Central memory CD4-positive, alpha-beta T cell (primary cell): ENCODE data around the gene TNFAIP8.

Experiments used
- DNase-seq: peaks from one replicate; pipeline ENCODE4 v3.0.0; 2022
- total RNA-seq, 3 experiments: gene quantifications; one replicate each; lab custom pipeline; 2026; lab: John Stamatoyannopoulos, UW

Gene TNFAIP8
- 236 to 828 (median 365) reads per million in 3 experiments for total RNA-seq

DNA sequence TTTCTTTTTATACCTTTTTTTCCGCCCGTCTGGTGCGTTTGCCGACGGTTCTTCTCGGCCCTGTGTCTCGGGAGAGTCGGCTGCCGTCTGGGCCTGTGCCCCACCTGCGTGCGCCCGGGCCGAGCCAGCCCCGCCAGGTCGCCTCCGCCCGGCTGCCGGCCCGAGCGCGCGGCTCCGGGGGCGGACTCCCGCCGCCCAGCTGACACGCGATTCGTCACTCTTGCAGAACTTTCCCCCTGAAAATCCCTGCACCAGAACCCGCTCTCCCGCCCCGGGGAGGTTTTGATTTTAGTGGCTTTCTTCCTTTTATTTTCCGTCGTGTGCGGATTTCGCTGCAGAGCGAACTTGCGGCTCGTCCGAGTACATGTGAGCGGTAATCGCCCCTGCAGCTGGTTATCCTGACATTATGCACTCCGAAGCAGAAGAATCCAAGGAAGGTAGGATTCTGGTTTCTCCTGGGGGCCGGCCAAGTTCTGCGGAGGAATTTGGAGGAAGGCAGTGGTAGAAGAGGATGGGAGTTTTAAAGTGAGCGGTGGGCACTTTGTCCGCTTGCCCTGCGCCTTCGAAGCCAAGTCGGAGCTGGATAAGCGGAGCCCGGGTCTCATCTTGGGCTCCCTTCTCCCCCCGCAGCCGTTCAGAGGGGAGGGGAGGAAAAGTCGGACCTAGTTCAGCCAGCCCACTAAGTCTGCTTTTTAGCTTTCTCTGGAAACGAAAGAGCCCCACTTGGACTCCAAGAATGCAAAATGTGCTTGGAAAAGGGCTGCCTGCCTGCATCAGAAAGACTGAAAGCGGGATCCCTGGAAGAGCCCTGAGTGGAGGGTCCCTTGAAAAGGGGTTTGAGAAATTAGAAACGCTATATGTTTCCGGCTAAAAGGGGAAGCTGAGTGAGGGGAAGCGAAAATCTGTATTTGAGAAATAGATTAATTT, at the start of gene TNFAIP8:
TNFAIP8 (plus strand) TSS at position 335 of the 927 bp plus-strand sequence; CDS start at position 407, 72 bp downstream.
- no peak for DNase-seq

DNA sequence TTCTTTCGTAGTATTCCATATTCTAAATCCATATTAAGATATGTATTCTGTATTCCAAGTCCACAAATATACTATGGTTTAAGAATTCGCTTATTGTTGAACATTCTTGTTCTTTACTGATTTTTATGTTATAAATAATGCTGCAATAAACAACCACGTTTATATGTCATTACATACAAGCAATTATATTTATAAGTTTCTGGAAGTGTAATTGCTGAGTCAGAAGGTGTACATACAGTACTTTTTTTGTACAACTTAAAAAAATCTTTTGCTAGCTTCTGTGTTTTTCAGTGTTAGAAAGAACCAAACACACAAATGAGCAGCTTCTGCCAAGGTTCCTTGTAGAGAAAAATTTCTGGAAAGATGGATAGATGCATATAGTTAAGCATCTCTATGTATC, 48.6 kb upstream of the TNFAIP8 start:
- DNase-seq: no peak

DNA sequence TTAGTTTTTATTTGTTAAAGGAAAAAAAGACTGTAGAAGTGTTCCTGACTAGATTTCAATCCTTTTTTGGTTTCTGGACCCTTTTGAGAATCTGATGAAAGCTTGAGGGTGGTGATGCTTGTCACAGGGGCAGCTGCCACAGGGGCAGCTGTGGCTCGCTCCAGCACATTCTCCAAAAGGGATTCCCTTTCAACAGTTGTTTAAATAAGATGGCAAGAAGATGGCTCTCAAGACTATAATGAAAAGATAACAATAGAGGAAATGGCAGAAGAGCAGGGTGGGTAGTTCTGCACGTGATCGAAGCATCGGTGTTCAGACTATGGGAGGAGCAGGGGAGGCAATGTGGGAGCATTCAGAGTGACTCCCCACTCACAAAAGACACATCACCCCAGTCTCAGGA, 46.5 kb upstream of the TNFAIP8 start:
- DNase-seq: no peak

DNA sequence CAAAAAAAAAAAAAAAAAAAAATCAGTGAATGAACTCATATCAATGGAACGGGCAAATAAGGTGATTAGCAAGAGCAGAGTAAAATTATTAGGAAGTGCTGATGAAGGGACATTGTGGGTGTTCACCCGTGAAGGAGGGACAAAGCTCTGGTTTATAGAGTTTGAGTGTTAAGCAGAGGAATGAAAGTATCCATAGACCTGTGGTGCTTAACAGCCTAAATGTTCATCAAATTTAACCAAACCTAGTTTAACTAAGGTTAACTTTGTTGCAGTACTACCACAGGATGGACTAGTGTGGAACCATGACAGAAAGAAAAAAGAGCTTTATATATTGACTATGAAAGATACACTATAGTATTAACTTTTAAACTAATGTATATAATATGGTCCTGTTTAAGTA, 44.1 kb upstream of the TNFAIP8 start:
- no peak for DNase-seq

DNA sequence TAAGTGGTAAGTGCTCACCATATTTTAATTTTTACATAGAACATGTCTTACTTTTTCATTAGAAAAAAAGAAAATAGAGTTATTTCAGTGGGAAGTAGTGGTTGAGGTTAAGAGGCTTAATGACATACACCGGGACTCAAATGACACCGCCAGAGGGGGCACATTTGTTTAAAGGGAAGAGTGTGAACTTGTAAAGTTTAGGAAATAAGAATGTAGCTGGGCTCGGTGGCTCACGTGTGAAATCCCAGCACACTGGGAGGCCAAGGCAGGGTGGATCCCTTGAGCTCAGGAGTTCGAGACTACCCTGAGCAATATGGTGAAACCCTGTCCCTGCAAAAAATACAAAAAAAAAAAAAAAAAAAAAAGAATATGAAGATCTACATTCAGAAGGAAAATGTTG, 43.4 kb upstream of the TNFAIP8 start:
- DNase-seq: no peak

DNA sequence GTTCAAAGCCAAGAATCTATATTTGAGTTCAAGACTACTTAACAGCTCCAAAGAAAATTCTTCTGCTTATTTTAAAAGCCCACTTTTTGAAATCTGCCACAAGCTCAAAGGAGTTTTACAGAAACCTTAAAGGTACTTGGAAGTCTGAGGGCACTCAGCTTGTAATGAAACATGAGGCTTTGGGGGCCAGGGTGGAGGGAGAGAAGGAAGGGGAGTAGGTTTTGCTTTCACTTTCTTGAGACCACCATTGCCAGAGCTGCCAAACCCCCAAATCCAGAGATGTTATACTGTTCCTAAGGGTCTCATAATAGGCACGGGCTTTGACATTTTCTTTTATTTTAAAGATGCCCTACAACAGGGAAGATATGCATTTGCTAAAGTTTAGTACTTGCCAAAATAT, 42.6 kb upstream of the TNFAIP8 start:
- no peak for DNase-seq

DNA sequence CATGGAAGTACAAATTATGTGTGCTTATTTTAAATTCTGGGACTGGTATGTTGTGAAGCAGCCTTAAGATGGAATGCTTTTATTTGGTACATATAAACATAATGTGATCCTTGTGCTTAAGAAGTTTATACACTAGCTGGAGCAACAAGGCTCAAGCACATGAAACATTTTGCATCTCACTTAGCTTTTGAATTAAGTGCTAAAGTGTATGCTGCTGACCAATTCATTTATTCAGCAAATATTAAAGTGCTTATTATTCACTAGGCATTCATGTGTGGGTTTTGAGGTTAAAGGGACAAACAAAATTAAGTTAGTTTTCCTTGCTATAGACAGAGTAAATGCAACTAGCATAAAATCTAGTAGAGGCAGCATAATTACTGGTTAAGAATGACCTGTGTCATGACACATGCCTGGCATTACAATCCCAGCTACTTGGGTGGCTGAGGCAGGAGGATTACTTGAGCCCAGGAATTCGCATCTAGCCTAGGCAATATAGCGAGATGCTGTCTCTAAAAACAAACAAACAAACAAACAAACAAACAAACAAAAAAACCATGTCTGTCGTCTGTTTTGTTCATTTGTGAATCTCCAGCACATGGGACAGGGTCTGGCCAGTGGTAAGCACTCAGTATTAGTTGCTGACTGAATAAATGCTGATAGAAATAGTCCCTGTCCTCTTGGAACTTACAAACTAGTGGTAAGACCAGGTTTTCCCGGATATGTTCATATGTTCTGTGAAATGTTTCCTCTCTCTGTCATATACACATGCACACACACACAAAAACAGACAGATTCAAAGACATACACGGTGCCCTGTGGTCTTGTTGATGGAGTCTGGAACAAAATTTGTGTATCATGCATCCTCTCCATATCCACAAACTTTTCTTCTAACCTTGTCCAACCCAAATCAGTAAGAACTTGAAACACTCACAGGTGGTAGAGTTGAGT, 41.9 kb upstream of the TNFAIP8 start:
- DNase-seq: no peak

DNA sequence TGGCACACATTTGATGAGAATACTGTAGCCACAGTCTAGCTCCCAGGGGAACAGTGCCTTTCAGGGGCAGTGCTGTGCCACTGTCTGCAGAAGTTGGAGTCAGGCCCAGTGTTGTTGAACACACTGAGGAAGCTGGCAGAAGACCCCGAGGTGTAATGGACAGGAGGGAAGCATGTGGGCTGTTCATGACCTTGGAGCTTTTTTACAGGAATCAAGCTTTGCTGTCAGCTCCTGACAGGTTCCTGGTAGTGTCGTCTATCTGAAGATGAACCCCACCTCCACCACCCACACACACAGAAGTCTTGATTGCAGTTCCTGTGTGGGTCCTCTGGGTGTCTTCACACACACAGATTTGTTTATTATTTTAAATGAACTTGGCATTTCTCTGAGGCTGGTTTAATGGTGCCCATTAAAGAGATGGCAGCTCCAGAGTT, 40.3 kb upstream of the TNFAIP8 start:
- peak; percentile 68 for DNase-seq

DNA sequence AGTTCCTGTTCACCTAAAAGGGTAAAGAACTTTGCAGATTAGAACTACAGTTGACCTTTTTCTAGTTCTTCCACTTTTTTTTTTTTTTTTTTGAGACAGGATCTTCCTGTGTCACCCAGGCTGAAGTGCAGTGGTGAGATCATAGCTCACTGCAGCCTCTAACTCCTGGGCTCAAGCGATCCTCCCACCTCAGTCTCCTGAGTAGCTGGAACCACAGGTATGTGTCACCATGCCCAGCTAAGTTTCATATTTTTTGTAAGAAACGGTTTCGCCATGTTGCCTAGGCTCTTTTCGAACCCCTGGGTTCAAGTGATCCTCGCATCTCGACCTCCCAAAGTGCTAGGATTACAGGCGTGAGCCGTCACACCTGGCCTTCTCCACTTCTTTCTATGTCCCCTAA, 39.7 kb upstream of the TNFAIP8 start:
- no peak for DNase-seq

DNA sequence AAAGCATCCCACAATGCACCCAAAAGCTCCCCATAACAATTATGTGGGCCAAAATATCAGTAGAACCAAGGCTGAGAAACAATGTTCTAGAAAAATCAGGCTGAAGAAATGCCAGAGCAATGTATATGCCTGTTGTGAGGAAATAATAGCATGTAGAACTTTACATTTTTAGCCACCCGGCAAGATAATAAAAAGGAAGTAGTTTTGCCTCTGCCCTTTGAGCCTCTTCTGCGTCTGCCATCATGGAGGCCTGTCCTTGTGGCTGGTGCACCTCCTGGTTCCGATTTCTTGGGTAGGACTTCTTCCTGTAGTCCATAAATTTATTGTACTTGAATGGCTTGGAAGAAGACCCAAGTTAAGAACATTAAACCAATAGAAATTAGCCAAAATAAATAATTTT, 38.9 kb upstream of the TNFAIP8 start:
- no peak for DNase-seq

DNA sequence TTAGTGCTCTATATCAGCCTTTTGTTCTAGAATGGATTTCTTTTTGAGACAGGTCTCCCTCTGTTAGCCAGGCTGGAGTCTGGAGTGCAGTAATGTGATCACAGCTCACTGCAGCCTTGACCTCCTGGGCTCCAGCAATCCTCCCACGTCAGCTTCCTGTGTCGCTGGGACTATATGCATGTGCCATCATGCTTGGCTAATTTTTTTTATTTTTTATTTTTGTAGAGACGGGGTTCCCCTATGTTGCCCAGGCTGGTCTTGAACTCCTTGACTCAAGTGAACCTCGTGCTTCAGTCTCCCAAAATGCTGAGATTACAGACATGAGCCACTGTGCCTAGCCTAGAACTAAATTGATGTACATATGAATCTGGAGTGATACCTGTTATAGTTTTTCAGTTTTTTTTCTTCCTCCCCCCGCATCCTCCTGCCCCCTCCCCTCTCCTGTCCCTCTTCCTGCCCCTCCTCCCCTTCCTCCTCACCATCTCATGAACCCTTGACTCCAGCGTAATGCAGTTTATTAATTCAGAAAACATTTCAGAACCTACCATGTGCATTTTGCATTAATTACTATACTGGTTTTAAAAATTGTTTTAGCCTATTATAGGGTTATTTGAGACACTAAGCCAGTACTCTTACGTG, 37.4 kb upstream of the TNFAIP8 start:
- no peak for DNase-seq

DNA sequence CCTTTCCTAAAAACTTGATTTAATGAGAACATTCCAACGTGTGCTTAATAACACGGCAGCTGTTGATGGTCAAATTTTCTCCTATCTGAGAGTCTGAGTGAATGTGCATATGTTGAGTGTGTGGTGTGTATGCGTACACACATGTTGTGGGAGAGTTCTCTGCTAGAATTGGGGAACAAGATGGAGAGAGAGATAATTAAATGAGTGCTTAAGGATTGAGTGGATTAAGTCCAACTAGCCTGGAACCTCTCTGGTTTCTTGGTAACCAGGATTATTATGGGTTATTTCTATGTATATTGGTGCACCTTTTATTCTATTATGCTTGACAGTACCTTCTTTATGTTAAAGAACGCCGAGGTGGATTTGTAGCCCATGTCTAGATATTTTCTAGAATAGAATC, 36.4 kb upstream of the TNFAIP8 start:
- no peak for DNase-seq

DNA sequence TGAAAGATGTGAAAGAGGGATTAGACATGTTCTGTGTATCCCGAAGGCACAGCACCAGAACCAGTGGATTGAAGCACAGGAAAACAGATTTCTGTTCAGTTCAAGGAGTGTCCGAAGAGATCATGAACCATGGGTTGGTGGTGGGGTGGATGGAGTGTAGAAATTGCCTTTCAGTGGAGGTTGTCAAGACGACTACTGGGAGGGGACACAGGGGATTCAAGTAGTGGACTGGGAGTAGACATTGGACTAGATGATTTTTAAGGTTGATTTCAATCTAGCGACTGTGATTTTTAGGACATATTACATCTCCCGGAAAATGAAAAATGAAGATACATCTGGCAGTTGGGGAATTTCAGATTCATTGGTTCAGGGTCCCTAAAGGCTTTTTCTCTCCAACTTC, 35.9 kb upstream of the TNFAIP8 start:
- no peak for DNase-seq

DNA sequence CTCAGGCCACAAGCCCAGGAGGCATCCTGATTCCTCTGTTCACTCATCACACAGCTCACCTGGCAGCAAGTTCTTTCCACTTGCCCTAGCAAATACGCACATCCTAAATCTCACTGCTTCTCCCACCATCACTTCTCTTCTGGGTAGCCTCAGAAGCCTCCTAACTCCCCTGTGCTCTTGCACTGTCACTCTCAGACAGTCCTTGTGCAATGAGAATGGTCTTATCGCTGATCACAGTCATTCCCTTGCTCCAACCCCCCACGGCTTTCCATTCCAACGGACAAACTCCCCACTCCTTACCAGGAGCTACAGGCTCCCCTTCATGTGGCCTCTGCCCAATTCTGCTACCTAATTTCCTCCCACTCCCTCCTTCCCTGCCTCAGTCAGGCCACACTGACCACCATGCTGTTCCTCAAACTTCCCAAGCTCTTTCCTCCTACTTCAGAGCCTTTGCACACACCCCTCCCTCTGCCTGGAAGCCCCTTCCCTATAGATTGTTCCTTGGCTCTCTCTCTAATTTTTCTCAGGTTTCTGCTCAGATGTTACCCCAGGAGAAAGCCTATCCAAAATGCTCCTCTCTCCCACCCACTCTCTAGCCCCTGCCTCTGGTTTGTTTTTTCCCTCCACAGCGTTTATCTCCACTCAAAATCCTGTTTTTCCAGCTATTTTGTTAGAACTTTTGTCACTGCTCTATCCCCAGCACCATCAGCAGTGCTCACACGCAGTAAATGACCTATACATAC, 34.1 kb upstream of the TNFAIP8 start:
- no peak for DNase-seq

DNA sequence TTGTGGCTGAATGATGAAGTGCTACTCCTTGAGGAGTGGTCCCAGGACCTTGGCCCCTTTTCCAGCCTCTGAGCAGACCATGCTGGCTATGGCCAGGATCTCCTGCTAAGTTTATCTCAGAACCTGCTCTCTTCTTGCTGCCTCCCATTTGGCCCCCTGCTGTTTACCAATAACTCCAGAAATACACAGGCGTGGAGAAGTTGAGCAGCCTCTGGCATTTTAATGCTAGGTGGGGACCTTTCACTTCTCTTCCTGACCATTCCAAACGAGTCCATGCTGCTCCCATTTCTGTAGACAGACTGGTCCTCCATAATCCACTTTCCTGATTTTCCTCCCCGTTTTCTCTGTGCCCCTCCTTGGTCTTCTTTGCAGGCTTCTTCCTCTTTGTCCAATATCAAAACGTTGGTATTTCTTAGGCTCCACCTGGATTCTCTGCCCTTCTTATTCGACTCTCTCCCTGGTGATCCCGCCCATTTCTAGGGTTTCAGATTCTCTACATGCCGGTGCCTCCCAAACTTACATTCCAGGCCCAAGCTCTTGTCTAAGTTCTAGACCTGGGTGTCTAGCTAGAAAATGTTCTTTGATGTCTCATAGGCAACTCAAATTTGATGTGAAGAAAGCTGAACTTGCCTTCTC, 33.4 kb upstream of the TNFAIP8 start:
- DNase-seq: no peak

DNA sequence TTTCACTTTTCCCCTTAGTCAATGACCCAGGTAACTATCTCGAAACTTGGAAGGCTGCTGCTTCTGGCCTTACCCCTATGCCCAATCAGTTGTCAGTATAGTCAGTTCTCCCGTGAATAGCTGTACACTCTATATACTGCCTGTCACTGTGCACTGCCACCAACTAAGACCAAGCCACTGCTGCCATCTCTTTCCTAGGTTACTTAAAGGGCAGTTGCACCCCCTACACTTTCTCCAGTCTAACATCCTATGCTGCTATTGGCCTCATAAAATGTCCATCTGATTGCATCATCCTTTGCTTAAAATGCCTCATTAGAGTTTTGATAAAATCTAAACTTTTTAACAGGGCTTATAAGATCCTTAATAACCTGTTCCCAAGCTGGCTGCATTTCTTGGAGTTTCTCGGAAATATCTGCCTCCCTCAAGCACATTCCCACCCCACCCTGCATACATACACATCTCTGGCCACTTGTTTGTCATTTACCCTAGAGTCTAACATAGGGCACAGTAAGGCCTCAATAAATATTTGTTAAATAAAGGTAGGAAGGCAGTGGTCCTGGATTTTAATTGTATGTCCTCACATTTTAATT, 32.8 kb upstream of the TNFAIP8 start:
- no peak for DNase-seq

DNA sequence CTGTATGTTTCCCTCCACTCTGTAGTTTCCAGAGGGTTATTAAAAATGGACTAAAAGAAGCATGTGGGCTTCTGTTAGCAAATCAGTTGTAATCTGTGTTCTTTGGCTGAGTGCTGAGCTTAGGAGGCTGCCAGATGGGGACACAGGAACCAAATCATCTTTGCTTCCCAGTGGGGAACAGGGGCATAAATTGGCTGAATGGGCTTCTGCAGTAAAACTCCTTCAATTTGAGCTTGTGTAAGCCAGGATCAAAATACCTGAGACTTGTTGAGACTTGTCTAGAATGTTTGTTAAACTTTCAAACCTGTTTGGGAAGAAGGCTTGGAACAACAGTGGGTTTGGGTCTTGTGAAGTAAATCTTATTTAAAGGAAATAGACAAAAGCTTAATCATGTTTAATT, 32.2 kb upstream of the TNFAIP8 start:
- DNase-seq: no peak

DNA sequence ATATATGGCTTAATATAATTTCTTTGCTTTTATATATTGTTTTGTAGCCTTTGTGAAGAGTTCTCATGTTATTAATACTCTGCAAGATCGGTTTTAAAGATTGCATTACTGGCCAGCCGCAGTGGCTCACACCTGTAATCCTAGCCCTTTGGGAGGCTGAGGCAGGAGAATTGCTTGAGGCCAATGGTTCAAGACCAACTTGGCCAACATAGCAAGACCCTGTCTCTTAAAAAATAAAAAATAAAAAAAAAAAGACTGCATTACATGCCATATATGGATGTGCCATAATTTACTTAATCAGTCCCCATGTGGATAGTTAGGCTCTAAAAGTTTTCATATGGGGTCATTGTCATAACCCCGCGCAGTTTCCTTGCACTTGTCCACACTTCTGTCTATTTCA, 31.0 kb upstream of the TNFAIP8 start:
- DNase-seq: no peak

DNA sequence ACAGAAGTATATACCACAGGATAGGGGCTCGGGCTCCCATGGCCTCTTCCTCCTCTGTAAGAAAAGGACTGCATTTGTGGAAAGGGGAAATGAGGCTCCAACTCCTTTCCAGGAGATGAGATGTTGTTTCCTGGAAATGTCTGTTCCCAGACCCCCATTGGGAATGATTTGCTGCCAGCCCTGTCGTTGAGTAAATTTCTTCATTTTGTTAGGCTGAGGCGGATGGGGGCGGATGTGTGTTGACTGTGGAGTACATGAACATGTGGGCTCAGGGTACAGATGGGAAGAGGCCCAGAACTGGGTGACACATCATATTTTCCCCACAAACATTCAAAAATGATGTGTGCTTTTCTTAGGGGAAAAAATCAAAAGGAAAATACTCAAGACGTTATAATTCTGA, 28.8 kb upstream of the TNFAIP8 start:
- no peak for DNase-seq

DNA sequence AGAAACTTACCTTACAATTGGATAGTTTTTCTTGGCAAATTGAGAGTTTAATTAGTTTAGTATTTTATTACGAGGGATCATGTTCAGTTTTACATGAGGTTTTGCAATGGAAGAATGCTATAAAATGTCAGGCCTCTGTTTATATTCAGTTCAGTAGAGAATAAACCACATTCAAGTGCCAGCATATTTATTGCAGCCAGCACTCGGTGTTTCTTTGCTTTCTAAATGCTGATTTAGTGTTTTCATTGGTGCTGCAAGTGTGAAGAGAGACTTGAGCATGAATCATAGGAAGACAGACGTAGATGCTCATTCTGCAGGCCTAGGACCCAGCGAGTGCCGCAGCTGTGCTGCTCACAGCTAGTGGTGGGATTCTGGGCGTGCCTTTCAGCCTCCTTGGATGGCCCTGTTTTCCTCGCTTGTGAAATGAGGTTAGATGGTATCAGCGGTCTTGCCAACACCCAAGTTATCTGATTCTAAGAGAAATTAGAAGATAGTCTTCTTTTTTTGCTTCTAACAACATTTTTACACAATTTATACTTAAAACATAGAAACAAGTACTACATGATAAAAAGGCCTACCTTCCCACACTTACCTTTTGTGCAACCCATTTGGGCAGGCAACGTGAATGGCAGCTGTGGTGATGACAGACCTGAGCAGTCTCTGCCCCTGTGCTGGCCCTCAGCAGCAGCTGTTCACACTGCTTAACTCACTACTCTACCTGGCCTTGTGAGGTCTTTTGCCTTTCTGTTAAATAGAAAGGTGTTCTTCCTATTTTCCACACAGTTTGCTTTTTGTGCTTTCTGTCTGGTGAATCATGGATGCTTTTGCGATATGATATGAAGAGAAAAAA, 26.8 kb upstream of the TNFAIP8 start:
- peak; percentile 69 for DNase-seq
